Activated T-helper 17 cell treated with anti-CD3 and anti-CD28 coated beads, Interleukin-2, amount 50 U/mL, for 72 hours (primary cell): ENCODE data around the gene EEPD1. TPM values are rescaled to one million over a fixed set of nuclear protein-coding genes. Genes with fewer than 3 reads are reported as not detected.
"Not testable (repeated sequence)": the region's sequence is repeated elsewhere in the genome, so short reads cannot be mapped to it uniquely, and the experiment has no call there.

Experiments
- ATAC-seq: fragments of 150-1000 bp; cut with Tn5 transposase; replicated peaks from 2 replicates; pipeline ENCODE4 v1.10.0; 2021; ENCODE audit warnings: mild to moderate bottlenecking, moderate library complexity
- H3K27ac Mint-ChIP-seq: one replicate; pipeline ENCODE4 v1.8.0; 2022; ENCODE audit warnings: mixed read lengths
- H3K27me3 Mint-ChIP-seq: one replicate; pipeline ENCODE4 v1.8.0; 2022; ENCODE audit warnings: mixed read lengths
- H3K36me3 Mint-ChIP-seq: one replicate; pipeline ENCODE4 v1.8.0; 2022; ENCODE audit warnings: low read depth, mild to moderate bottlenecking, mixed read lengths
- H3K4me1 Mint-ChIP-seq: one replicate; pipeline ENCODE4 v1.8.0; 2022; ENCODE audit warnings: mixed read lengths
- H3K4me3 Mint-ChIP-seq: one replicate; pipeline ENCODE4 v1.8.0; 2022; ENCODE audit warnings: mild to moderate bottlenecking, mixed read lengths
- H3K9me3 Mint-ChIP-seq: one replicate; pipeline ENCODE4 v1.8.0; 2022; ENCODE audit warnings: mixed read lengths
- total RNA-seq, 2 donors: library from RNA; stranded (reverse); gene quantifications; one replicate each; pipeline ENCODE4 v1.2.3, GENCODE V29; 2022

Gene EEPD1
- total RNA-seq, 2 donors from 2014 or later: 0.95 to 5.1 TPM

DNA sequence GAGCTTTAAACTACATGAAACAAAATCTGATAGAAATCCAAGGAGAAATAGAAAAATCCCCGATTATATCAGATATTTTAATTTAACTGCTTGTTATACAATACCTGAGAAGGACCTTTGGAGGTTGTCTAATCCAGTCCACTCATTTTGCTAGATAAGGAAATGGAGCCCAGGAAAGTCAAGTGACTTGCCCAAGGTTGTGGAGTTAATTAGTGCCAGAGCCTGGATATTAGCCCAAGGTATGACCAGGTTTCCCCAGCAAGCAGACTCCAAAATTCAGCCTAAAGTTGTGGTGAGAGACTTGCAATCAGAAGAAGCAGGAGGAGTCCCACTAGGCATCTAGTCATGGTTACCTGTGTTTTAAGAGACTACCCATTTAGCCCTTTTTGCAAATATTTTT, 11.7 kb upstream of the EEPD1 start:
- no peaks in the 10 kb centered on the region for H3K9me3 Mint-ChIP-seq
- no peak for ATAC-seq
- H3K4me1 Mint-ChIP-seq: no peaks in the 10 kb centered on the region
- H3K27ac Mint-ChIP-seq: no peak overlapping the region
- H3K4me3 Mint-ChIP-seq: no peak overlapping the region
- H3K36me3 Mint-ChIP-seq: no peaks in the 10 kb centered on the region
- H3K27me3 Mint-ChIP-seq: no peaks in the 10 kb centered on the region

- H3K4me1 Mint-ChIP-seq: no peaks in the 10 kb centered on the region
- no peak for ATAC-seq
- H3K9me3 Mint-ChIP-seq: no peaks in the 10 kb centered on the region
- no peak overlapping the region for H3K27ac Mint-ChIP-seq
- no peaks in the 10 kb centered on the region for H3K36me3 Mint-ChIP-seq
- H3K4me3 Mint-ChIP-seq: no peak overlapping the region
- no peaks in the 10 kb centered on the region for H3K27me3 Mint-ChIP-seq
Observed at GRCh38 chr7:36141850-36142249, 11.2 kb upstream of the EEPD1 start.

GRCh38 chr7:36144189-36144588, 8.9 kb upstream of the EEPD1 start:
- no peak overlapping the region for H3K4me3 Mint-ChIP-seq
- H3K27ac Mint-ChIP-seq: no peak overlapping the region
- H3K9me3 Mint-ChIP-seq: peaks cover 4% of the 10 kb centered on the region
- no peaks in the 10 kb centered on the region for H3K4me1 Mint-ChIP-seq
- no peak for ATAC-seq
- no peaks in the 10 kb centered on the region for H3K27me3 Mint-ChIP-seq
- H3K36me3 Mint-ChIP-seq: no peaks in the 10 kb centered on the region

DNA sequence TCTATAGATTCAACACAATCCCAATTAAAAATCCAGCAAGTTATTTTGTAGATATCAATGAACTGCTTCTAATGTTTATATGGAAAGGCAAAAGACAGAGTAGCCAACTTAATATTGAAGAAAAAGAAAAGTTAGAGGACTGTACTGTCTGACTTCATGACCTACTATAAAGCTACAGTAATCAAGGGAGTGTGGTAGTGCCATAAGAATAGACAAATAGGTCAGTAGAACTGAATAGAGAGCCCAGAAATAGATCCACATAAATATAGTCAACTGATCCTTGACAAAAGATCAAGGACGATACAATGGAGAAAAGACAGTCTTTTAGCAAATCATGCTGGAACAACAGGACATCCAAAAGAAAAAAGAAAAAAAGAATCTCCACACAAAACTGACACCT, 7.4 kb upstream of the EEPD1 start:
- ATAC-seq: no peak
- H3K9me3 Mint-ChIP-seq: peaks cover 4% of the 10 kb centered on the region
- no peak overlapping the region for H3K4me3 Mint-ChIP-seq
- no peaks in the 10 kb centered on the region for H3K27me3 Mint-ChIP-seq
- H3K27ac Mint-ChIP-seq: no peak overlapping the region
- no peaks in the 10 kb centered on the region for H3K36me3 Mint-ChIP-seq
- H3K4me1 Mint-ChIP-seq: no peaks in the 10 kb centered on the region

DNA sequence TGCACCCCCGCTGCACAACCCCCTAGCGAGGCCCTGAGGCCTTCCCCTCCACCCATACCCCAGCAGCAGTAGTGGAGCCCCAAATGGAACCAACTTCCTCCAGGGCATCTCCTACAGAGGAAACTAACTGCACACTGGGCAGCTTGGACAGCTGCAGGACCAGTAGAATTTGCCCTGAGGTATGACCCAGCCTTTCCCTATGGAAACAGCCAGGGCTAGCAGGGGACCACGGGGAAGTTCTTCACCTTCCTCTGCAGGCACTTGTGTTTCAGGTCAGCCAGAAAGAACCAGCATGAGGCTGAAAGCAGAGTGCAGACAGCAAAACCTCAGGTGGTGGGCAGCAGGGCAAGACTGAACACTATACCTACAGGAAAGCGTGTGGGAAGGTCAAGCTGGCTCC, 5.7 kb upstream of the EEPD1 start:
- H3K36me3 Mint-ChIP-seq: no peaks in the 10 kb centered on the region
- ATAC-seq: no peak

DNA sequence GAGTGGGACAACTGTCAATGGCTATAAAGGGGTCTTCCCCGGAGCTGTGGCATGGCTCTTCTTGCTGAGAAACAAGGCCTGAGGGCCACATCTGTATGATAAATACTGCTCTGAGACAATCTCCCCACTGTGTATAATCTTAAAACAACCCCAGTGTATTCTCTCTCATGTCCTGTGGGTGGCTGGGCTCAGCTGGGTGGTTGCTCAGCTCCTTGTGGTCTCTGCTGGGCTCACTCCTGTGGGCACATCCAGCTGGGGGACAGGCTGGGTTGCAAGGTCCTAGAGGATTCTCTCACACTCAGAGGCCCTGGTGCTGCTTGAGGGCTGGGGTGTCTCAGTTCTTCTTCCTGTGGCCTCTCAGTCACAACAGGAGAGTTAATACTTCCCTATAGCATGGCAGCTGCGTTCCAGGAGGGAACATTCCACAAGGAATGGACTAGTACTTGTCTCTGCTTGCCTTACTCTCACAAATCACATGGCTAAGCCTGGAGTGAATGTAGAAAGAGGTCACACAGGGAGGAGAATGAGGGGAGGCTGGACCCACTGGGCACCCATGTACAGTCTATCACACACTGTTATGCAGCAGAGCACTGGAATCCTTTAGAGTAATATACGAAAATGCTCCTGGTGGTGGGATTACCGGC, 4.5 kb upstream of the EEPD1 start:
- no peak for ATAC-seq
- Mint-ChIP-seq H3K36me3 (no peaks in the 10 kb centered on the region), H3K27ac (no peak overlapping the region), H3K4me1 (no peaks in the 10 kb centered on the region), H3K4me3 (no peak overlapping the region), H3K9me3 (peaks cover 4% of the 10 kb centered on the region), H3K27me3 (no peaks in the 10 kb centered on the region)

More for the DNA sequence above, 5.7 kb upstream of the EEPD1 start:
- Mint-ChIP-seq H3K4me1 (no peaks in the 10 kb centered on the region), H3K27ac (no peak overlapping the region), H3K4me3 (no peak overlapping the region), H3K27me3 (no peaks in the 10 kb centered on the region), H3K9me3 (peaks cover 4% of the 10 kb centered on the region)

- not testable (repeated sequence) for H3K9me3 Mint-ChIP-seq, H3K4me1 Mint-ChIP-seq, ATAC-seq, H3K36me3 Mint-ChIP-seq, H3K27ac Mint-ChIP-seq, H3K4me3 Mint-ChIP-seq, H3K27me3 Mint-ChIP-seq
Observed at GRCh38 chr7:36149240-36149639, 3.8 kb upstream of the EEPD1 start.

DNA sequence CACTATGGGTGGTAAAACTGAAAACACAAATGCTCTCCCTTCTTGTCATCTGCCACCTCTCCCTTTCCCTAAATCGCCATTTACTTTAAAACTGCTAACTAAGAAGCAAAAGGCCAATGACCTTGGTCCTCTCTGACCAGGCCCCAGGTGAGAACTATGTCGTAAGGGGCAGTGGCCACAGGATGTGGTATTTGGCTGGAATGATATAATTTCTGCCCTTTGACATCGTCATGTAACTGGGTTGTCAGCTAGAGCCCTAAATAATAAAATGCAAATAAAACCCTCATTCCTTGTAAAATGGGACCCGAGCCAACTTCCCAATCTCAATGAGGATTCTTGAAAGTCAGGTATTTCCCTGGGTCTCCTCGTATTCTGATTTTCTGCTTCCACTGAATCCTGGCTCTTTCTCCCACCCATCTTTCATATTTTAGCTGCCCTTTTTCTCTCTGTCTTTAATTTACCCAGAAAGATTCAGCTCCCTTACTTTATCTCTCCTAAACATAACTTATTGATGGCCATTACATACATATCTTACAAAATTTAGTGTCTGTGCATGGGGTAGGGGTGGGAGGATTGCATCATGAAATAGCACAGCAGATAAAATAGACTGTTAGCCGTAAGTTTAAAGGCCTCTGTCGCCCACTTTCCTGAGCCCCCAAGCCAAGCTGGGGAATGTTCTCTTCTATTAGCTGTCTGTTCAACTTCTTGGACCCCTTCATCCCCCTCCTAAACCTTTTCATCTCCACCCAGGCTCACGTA, 3.2 kb upstream of the EEPD1 start:
- no peaks in the 10 kb centered on the region for H3K27me3 Mint-ChIP-seq
- H3K4me1 Mint-ChIP-seq: no peaks in the 10 kb centered on the region
- H3K4me3 Mint-ChIP-seq: no peak overlapping the region
- no peaks in the 10 kb centered on the region for H3K36me3 Mint-ChIP-seq
- ATAC-seq: no peak
- H3K9me3 Mint-ChIP-seq: peaks cover 4% of the 10 kb centered on the region
- H3K27ac Mint-ChIP-seq: no peak overlapping the region

GRCh38 chr7:36151921-36152755, 916 bp upstream of the EEPD1 start:
- peak overlapping the region; percentile 75 for H3K4me3 Mint-ChIP-seq
- peaks cover 14% of the 10 kb centered on the region for H3K4me1 Mint-ChIP-seq
- H3K27me3 Mint-ChIP-seq: no peaks in the 10 kb centered on the region
- peaks cover 4% of the 10 kb centered on the region for H3K9me3 Mint-ChIP-seq
- no peak for ATAC-seq
- no peaks in the 10 kb centered on the region for H3K36me3 Mint-ChIP-seq
- H3K27ac Mint-ChIP-seq: peak overlapping the region; percentile 72

GRCh38 chr7:36153571-36154097, 580 bp downstream of the EEPD1 start:
- no peaks in the 10 kb centered on the region for H3K9me3 Mint-ChIP-seq
- H3K27ac Mint-ChIP-seq: no peak overlapping the region
- H3K27me3 Mint-ChIP-seq: no peaks in the 10 kb centered on the region

DNA sequence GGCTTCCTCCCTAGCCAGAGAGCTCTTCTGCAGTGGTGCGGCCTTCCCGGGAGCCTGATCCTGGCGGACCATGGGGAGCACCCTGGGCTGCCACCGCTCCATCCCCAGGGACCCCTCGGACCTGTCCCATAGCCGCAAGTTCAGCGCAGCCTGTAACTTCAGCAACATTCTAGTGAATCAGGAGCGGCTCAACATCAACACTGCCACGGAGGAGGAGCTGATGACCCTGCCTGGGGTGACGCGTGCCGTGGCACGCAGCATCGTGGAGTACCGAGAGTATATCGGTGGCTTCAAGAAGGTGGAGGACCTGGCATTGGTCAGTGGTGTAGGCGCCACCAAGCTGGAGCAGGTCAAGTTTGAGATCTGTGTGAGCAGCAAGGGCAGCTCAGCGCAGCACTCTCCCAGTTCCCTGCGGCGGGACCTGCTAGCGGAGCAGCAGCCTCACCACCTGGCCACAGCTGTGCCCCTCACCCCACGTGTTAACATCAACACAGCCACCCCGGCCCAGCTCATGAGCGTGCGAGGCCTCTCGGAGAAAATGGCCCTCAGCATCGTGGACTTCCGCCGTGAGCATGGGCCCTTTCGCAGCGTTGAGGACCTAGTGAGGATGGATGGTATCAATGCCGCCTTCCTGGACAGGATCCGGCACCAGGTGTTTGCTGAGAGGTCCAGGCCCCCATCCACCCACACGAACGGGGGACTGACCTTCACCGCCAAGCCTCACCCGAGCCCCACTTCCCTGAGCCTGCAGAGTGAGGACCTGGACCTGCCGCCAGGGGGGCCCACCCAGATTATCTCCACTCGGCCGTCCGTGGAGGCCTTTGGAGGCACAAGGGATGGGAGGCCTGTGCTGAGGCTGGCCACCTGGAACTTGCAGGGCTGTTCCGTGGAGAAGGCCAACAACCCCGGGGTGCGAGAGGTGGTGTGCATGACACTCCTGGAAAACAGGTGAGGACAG, 1.5 kb downstream of the EEPD1 start:
- peaks cover 14% of the 10 kb centered on the region for H3K4me1 Mint-ChIP-seq

More at GRCh38 chr7:36153571-36154097, 580 bp downstream of the EEPD1 start:
- Mint-ChIP-seq H3K36me3 (no peaks in the 10 kb centered on the region), H3K4me1 (peaks cover 14% of the 10 kb centered on the region), H3K4me3 (peak overlapping the region; percentile 70)
- peak; percentile 2 for ATAC-seq

DNA sequence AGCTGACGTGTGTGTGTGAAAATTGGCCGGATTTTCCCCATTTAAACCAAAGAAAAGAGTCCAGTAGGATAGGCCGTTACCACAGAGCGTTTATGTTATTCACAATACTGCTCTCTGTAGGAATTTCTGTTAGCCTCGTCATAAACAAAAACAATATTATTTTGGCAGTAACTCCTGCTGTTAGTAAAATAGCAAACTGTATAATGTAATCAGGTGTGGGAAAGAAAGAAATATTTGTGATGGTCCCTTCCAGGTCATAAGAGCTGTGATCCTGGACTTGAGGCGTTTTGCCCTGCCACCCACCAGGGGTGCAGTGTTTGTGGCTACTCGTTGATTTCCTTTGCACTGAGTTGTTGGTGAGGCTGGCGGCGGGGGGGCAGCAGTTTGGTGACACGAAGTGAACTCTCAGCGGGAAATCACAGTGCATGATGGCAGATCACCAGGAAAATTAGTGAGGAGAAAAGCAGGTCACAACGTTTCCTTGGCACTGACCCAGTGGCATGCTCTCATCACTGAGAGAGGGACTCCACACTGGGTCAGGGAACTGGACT, 2.8 kb downstream of the EEPD1 start:
- peak overlapping the region; percentile 48 for H3K4me3 Mint-ChIP-seq
- no peak overlapping the region for H3K27ac Mint-ChIP-seq
- H3K36me3 Mint-ChIP-seq: no peaks in the 10 kb centered on the region
- no peaks in the 10 kb centered on the region for H3K9me3 Mint-ChIP-seq
- peaks cover 19% of the 10 kb centered on the region for H3K4me1 Mint-ChIP-seq
- ATAC-seq: no peak
- H3K27me3 Mint-ChIP-seq: no peaks in the 10 kb centered on the region

More for the DNA sequence above, 1.5 kb downstream of the EEPD1 start:
- H3K4me3 Mint-ChIP-seq: peak overlapping the region; percentile 70
- H3K9me3 Mint-ChIP-seq: no peaks in the 10 kb centered on the region
- ATAC-seq: no peak
- H3K27me3 Mint-ChIP-seq: no peaks in the 10 kb centered on the region
- H3K36me3 Mint-ChIP-seq: no peaks in the 10 kb centered on the region
- H3K27ac Mint-ChIP-seq: no peak overlapping the region

DNA sequence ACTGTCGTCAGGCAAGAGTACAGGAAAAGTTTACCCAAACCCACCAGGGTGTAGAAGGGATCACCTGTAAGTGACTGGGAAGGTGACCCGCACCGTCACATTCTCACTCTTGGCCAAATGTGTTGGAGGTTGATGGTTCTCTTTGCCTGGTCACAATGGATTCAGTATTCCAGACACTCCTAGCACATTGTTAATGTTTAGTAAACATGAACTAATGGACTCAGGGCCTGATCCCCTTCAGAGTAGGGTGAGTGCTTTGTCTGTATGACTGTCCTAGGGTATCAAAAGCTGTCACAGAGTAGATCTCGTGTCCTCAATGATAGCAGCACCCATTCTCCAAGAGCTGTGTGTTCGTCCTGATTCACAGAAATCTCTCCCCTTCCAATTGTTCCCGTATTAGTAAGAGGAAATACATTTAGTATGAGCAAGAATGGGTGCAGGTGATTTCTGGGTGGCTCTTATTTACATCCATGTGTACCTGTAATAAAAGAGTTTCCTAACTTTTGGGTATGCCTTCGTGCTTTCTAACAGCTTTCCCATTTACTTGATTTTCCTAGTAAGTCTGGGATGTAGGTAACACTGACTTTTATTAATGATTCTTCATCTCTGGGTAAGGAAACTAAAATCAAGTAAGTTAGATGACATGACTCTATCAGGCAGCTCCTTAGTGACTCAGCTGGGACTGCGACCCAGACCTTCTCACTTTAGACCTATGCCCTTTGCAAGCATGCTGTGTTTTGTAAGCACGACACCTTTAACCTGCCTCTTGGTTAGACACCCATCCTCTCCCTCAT, 4.7 kb downstream of the EEPD1 start:
- H3K4me1 Mint-ChIP-seq: peaks cover 19% of the 10 kb centered on the region
- no peaks in the 10 kb centered on the region for H3K36me3 Mint-ChIP-seq
- no peaks in the 10 kb centered on the region for H3K9me3 Mint-ChIP-seq

More for the DNA sequence above, 4.7 kb downstream of the EEPD1 start:
- no peak overlapping the region for H3K27ac Mint-ChIP-seq
- H3K27me3 Mint-ChIP-seq: no peaks in the 10 kb centered on the region
- no peak for ATAC-seq
- no peak overlapping the region for H3K4me3 Mint-ChIP-seq
